K562 (cell line): Measurements from ENCODE around the gene GRIN2D. TPM values are rescaled to one million over a fixed set of nuclear protein-coding genes. Genes with fewer than 3 reads are reported as not detected.
A peak's percentile ranks its signal among the peaks of the same experiment; 100 is the strongest.

Source experiments
- ASH1L ChIP-seq: fragments of 450-650 bp; IDR thresholded peaks from 2 replicates; pipeline ENCODE4 v1.6.1; 2018; ENCODE audit warnings: borderline replicate concordance, mild to moderate bottlenecking, low read depth; ENCODE audit not compliant: partially characterized antibody
- BHLHE40 ChIP-seq: IDR thresholded peaks from 2 replicates; pipeline ENCODE4 v1.6.1; 2011; ENCODE audit warnings: low read length, improper control_type of control experiment
- CCAR2 ChIP-seq: fragments of 200-400 bp; formaldehyde crosslinking; IDR thresholded peaks from 2 replicates; pipeline ENCODE4 v1.6.1; 2017; ENCODE audit warnings: mild to moderate bottlenecking, low read depth, low read length
- COPS2 ChIP-seq: fragments of 450-650 bp; conservative IDR thresholded peaks from 2 replicates; pipeline ENCODE4 v1.6.1; 2016; ENCODE audit warnings: mild to moderate bottlenecking, moderate library complexity
- FOXK2 ChIP-seq, 2 experiments: fragments of 450-650 bp; IDR thresholded peaks in 1 of 2; conservative IDR thresholded peaks in 1 of 2; 2 replicates each; pipeline ENCODE4 v1.6.1; 2016; ENCODE audit warnings: low read depth in 2 of 2, mild to moderate bottlenecking in 1 of 2
- MTA1 ChIP-seq: fragments of 450-650 bp; IDR thresholded peaks from 2 replicates; pipeline ENCODE4 v1.6.1; 2017; ENCODE audit warnings: borderline replicate concordance
- NR2C1 ChIP-seq, 2 experiments: fragments of 450-650 bp; IDR thresholded peaks; 2 replicates each; pipeline ENCODE4 v1.6.1; 2017; ENCODE audit warnings: mild to moderate bottlenecking in 2 of 2, antibody characterized with exemption in 1 of 2, inconsistent platforms in 1 of 2, missing compliant biosample characterization in 1 of 2, missing genetic modification characterization in 1 of 2
- RAD51 ChIP-seq: fragments of 450-650 bp; IDR thresholded peaks from 2 replicates; pipeline ENCODE4 v1.7.1; 2016; ENCODE audit warnings: low read depth, mild to moderate bottlenecking, borderline replicate concordance
- SMAD4 ChIP-seq: fragments of 250-450 bp; sonication (Bioruptor Pico); conservative IDR thresholded peaks from 2 replicates; pipeline ENCODE4 v1.8.0; 2021; ENCODE audit warnings: inconsistent platforms, mild to moderate bottlenecking, moderate library complexity
- SMARCC2 ChIP-seq: fragments of 450-650 bp; IDR thresholded peaks from 2 replicates; pipeline ENCODE4 v1.6.1; 2017; ENCODE audit warnings: antibody characterized with exemption, moderate library complexity, mild to moderate bottlenecking, low read depth
- SNIP1 ChIP-seq: fragments of 450-650 bp; IDR thresholded peaks from 2 replicates; pipeline ENCODE4 v1.7.1; 2017; ENCODE audit warnings: low read depth, mild to moderate bottlenecking
- SRSF1 ChIP-seq: fragments of 200-400 bp; formaldehyde crosslinking; IDR thresholded peaks from 2 replicates; pipeline ENCODE4 v1.6.1; 2017; ENCODE audit warnings: mild to moderate bottlenecking, low read depth, low read length, moderate library complexity
- TCFL5 ChIP-seq: fragments of 250-450 bp; sonication (Bioruptor Pico); conservative IDR thresholded peaks from 2 replicates; pipeline ENCODE4 v1.6.1; 2021; ENCODE audit warnings: mild to moderate bottlenecking, moderate library complexity, matching md5 sums
- UBTF ChIP-seq, 2 experiments: IDR thresholded peaks; 2 replicates each; pipeline ENCODE4 v1.6.1; 2012; ENCODE audit warnings: improper control_type of control experiment in 2 of 2, low read depth in 2 of 2, low read length in 2 of 2, borderline replicate concordance in 1 of 2
- ZNF3 ChIP-seq: fragments of 250-450 bp; sonication (Bioruptor Pico); IDR thresholded peaks from 2 replicates; pipeline ENCODE4 v1.5.0; 2021; ENCODE audit warnings: mild to moderate bottlenecking, moderate library complexity
- ZNF586 ChIP-seq: fragments of 450-650 bp; formaldehyde crosslinking; conservative IDR thresholded peaks from 2 replicates; pipeline ENCODE4 v1.4.0; 2020; ENCODE audit warnings: mild to moderate bottlenecking, moderate library complexity
- polyA plus RNA-seq, 8 experiments: library from polyadenylated mRNA; depleted of rRNA in 4 of 8; stranded (reverse) in 5 of 8; unstranded in 3 of 8; fragments of >200 nt; fragmentation: Nextera tagmentation in 2 of 8; fragmentation: Illumina TruSeq in 1 of 8; extraction: Ambion mirVana in 2 of 8; extraction: Trizol in 1 of 8; gene quantifications; 2 replicates each; pipeline versions ENCODE4 v1.2.1 to v1.2.3, GENCODE V29; 2011 to 2014; ENCODE audit warnings: inconsistent platforms in 1 of 8, missing spikeins in 1 of 8
- total RNA-seq, 7 experiments: library from RNA; depleted of rRNA in 6 of 7; stranded (reverse); fragments of >200 nt in 6 of 7; fragmentation: Illumina TruSeq in 2 of 7; extraction: Trizol in 2 of 7; gene quantifications; 2 replicates each; pipeline versions ENCODE4 v1.2.1 to v1.2.3, GENCODE V29; 2011 to 2021; ENCODE audit warnings: low replicate concordance in 1 of 7
- TF ChIP-seq, protein P1 (sequence below), 2 experiments: fragments of 200-800 bp in 1 of 2; sonication (Bioruptor generic) in 1 of 2; sonication (generic) in 1 of 2; formaldehyde crosslinking in 1 of 2; IDR thresholded peaks in 1 of 2; conservative IDR thresholded peaks in 1 of 2; 2 replicates each; pipeline versions ENCODE4 v1.5.0 to v1.6.1; 2016 to 2020; ENCODE audit warnings: missing compliant biosample characterization in 1 of 2, missing genetic modification characterization in 1 of 2, missing genetic modification reagents in 1 of 2
- TF ChIP-seq, protein P2 (sequence below): fragments of 250-450 bp; sonication (Bioruptor Pico); IDR thresholded peaks from 2 replicates; pipeline ENCODE4 v1.8.0; 2022; ENCODE audit warnings: moderate library complexity, mild to moderate bottlenecking, inconsistent platforms
- TF ChIP-seq, protein P3 (sequence below): fragments of 250-450 bp; sonication (Bioruptor Pico); IDR thresholded peaks from 2 replicates; pipeline ENCODE4 v1.5.0; 2021

The GRIN2D gene
- total and polyA plus RNA-seq, 9 of the 15 experiments (the other 6 are each of a cell fraction or from before 2014, with no cell fraction given) = 0.32 to 31.5 (median 1.8) TPM

- TF ChIP-seq UBTF (IDR thresholded peaks at IDR 0.05; ENCODE audit: borderline replicate concordance in 1 of 2, low read depth in 2 of 2, low read length in 2 of 2) (no peak), ZNF3 (CRISPR knock-in tag) (no peak), ASH1L (peak; percentile 37), COPS2 (no peak), FOXK2 (conservative IDR thresholded peaks at IDR 0.05 in 1 of 2, IDR thresholded peaks at IDR 0.05 in 1 of 2; ENCODE audit: low read depth in 2 of 2) (no peak), SRSF1 (no peak), TCFL5 (no peak), SMAD4 (CRISPR knock-in tag) (peak; percentile 52), MTA1 (peak; percentile 43; the same call in 1 of the 2 replicates), SNIP1 (no peak), RAD51 (no peak), NR2C1 (IDR thresholded peaks at IDR 0.05) (no peak), NR2C1 (tag; IDR thresholded peaks at IDR 0.05) (no peak), ZNF586 (CRISPR knock-in tag) (no peak), BHLHE40 (no peak), CCAR2 (no peak), SMARCC2 (peak; percentile 51; the same call in 1 of the 2 replicates)
- TF ChIP-seq, protein P1, sequence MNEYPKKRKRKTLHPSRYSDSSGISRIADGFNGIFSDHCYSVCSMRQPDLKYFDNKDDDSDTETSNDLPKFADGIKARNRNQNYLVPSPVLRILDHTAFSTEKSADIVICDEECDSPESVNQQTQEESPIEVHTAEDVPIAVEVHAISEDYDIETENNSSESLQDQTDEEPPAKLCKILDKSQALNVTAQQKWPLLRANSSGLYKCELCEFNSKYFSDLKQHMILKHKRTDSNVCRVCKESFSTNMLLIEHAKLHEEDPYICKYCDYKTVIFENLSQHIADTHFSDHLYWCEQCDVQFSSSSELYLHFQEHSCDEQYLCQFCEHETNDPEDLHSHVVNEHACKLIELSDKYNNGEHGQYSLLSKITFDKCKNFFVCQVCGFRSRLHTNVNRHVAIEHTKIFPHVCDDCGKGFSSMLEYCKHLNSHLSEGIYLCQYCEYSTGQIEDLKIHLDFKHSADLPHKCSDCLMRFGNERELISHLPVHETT (CRISPR knock-in tag; conservative IDR thresholded peaks at IDR 0.05 in 1 of 2, IDR thresholded peaks at IDR 0.05 in 1 of 2) = no peak
- TF ChIP-seq, protein P2, sequence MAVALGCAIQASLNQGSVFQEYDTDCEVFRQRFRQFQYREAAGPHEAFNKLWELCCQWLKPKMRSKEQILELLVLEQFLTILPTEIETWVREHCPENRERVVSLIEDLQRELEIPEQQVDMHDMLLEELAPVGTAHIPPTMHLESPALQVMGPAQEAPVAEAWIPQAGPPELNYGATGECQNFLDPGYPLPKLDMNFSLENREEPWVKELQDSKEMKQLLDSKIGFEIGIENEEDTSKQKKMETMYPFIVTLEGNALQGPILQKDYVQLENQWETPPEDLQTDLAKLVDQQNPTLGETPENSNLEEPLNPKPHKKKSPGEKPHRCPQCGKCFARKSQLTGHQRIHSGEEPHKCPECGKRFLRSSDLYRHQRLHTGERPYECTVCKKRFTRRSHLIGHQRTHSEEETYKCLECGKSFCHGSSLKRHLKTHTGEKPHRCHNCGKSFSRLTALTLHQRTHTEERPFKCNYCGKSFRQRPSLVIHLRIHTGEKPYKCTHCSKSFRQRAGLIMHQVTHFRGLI (CRISPR knock-in tag) = no peak
- TF ChIP-seq, protein P3, sequence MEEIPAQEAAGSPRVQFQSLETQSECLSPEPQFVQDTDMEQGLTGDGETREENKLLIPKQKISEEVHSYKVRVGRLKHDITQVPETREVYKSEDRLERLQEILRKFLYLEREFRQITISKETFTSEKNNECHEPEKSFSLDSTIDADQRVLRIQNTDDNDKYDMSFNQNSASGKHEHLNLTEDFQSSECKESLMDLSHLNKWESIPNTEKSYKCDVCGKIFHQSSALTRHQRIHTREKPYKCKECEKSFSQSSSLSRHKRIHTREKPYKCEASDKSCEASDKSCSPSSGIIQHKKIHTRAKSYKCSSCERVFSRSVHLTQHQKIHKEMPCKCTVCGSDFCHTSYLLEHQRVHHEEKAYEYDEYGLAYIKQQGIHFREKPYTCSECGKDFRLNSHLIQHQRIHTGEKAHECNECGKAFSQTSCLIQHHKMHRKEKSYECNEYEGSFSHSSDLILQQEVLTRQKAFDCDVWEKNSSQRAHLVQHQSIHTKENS (CRISPR knock-in tag) = no peak
Observed at GRCh38 chr19:48424694-48425219, 31.3 kb downstream of the GRIN2D start (continued).
